Body of pancreas (tissue), 4 donors: Measurements from ENCODE around the gene TACC2.

Source experiments
- CTCF ChIP-seq, 7 experiments: fragments of 450-650 bp in 4 of 7; fragments of 200-600 bp in 3 of 7; sonication (generic) in 3 of 7; IDR thresholded peaks; one replicate each; pipeline ENCODE4 v1.5.1; 2016 to 2019; ENCODE audit warnings: antibody characterized with exemption in 7 of 7
- POLR2A ChIP-seq, 3 donors: fragments of 450-650 bp; IDR thresholded peaks; one replicate each; pipeline ENCODE4 v1.6.1; 2016; ENCODE audit warnings: antibody characterized with exemption in 3 of 3, mild to moderate bottlenecking in 2 of 3

- peak in 3 of 7 experiments; percentile 72 to 88 (median 81) for TF ChIP-seq CTCF (IDR thresholded peaks at IDR 0.05)
- peak; percentile 72 to 79 (median 75) for TF ChIP-seq POLR2A (IDR thresholded peaks at IDR 0.05)
Observed at GRCh38 chr10:121974535-121975294, 14.2 kb upstream of the TACC2 start, which contains the start of gene NSMCE4A.
